ENCODE measurements around the gene ENO1.

DNA sequence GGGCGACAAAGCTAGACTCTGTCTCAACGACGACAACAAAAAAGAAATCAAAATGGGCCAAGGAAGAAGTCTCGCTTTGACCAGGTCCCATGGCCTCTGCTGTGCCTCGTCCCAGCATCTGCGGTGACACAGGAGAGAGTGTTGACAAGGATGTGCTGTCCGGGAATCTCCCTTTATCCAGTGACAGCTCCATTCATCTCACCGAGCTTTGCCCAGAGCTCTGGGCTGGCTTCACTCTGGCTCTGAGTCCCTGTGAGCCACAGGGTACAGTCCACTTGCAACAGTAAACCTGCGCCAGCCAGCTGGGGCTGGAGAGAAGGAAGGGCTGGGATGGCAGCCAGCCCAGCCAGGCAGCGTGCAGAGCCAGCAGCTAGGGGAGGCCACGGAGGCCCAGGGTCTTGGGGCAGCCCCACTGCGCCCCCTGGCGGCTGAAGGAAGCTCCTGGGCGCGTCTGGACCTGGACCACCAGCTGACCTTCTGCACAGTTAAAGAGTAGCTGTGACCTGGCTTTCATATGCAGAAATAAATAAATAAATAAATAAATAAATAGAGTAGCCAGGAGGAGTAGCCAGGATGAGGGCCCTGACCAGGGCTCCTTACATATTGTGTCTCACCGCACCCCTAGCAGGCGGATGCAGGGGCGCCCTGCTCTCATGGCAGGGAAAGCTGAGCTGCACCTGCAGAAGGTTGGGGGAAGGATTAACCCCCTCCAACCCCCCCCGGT lies 29.7 kb downstream of the ENO1 start:
- TF ChIP-seq POLR2A (IDR thresholded peaks at IDR 0.05): no peak
- TF ChIP-seq, protein P1, sequence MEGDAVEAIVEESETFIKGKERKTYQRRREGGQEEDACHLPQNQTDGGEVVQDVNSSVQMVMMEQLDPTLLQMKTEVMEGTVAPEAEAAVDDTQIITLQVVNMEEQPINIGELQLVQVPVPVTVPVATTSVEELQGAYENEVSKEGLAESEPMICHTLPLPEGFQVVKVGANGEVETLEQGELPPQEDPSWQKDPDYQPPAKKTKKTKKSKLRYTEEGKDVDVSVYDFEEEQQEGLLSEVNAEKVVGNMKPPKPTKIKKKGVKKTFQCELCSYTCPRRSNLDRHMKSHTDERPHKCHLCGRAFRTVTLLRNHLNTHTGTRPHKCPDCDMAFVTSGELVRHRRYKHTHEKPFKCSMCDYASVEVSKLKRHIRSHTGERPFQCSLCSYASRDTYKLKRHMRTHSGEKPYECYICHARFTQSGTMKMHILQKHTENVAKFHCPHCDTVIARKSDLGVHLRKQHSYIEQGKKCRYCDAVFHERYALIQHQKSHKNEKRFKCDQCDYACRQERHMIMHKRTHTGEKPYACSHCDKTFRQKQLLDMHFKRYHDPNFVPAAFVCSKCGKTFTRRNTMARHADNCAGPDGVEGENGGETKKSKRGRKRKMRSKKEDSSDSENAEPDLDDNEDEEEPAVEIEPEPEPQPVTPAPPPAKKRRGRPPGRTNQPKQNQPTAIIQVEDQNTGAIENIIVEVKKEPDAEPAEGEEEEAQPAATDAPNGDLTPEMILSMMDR (IDR thresholded peaks at IDR 0.05): peak in 5 of 7 experiments; percentile 86 to 95 (median 90)
- TF ChIP-seq EP300 (IDR thresholded peaks at IDR 0.05): no peak
- TF ChIP-seq POLR2AphosphoS5 (IDR thresholded peaks at IDR 0.05): peak; percentile 59 to 87 (median 62)

Measured in stomach (tissue), 4 donors.